MV-4-11 (cell line): ENCODE measurements around the gene GFRA4.
A peak's percentile ranks its signal among the peaks of the same experiment; 100 is the strongest.

ENCODE experiments used
- DNase-seq: peaks from one replicate; lab custom pipeline; 2025; lab: John Stamatoyannopoulos, UW

Gene GFRA4

DNA sequence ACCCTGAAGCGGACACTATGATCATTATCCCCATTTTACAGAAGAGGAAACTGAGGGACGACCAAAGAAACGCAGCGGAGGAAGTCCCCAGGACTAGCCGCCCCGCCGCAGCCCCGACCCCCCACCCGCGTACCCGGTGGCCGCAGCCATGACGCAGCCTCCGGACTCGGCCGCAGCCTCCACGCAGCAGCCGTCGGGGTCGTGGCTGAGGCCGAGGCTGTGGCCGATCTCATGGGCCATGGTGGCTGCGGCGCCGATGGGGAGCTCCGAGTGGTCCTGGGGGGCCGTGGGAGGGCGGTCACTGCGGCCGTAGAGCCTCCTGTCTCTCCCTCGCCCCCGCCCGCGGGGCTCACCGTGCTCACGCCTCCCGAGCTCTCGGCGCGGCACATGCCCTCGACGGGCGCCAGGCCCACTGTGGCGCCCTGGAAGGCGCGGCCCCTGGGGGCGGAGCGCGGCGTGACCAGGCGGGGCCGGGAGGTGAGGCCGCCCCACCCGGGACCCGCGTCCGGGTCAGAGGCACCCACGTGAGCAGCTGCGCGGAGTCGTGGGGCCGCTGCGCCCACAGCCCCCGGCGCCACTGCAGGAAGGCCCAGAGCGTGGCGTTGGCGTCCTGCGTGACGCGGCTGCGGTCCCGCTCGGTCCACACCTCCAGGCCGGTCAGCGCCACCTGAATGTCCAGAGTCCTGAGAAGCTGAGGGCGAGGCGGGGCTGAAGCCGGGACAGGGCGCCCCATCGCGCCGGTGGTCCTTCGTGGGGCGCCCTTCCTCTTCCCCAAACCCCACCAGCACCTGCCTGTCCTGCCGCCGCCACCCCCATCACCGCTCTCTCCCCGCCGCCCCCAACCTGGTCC lies 10.2 kb upstream of the GFRA4 start:
- no peak for DNase-seq

GRCh38 chr20:3672547-3673171 lies 9.5 kb upstream of the GFRA4 start:
- DNase-seq: no peak

DNA sequence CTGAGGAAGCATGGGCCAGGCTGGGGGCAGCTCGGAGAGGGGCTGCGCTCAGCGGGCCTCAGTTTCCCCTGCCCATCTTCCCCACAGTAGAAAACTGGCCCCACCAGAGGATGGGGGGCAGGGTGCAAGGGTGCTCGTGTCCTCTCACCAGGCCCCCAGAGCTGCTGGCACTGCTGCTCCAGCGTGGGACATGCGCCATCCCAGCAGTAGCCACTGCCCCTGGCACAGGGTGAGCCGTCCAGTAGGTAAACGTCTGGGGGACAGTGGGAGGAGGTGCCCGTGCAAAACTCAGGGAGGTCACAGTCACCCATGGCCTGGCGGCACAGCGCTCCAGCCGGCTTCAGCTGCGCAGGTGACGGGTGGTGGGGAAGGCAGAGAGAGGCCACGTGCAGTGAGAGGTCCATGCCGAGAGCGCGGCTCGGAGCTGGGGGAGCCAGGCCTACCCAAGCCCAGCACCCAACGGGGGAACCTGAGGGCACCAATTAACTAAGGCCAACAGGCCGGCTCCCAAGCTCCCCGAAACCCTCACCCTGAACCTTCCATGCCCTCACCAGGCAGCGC lies 8.9 kb upstream of the GFRA4 start:
- DNase-seq: no peak

GRCh38 chr20:3670945-3671344 lies 7.7 kb upstream of the GFRA4 start:
- no peak for DNase-seq

DNA sequence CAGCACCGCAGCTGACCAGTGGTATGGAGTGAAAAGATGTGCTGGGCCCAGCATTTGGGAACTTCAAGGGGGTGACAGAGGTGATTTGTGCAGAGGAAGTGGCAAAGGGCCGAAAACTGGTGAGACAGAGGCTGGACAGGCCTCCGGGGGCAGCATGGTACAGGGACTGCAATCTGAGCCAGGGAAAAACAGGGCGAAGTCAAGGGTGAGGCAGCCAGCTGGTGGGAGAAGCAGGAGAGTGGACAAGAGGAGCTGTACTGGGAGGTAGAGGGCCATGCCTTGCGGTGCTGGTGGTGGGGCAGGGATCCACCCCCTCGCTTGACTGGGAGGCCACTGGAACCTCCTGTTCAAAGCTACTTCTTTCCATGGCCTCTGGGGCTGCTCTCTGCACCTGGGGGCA lies 7.3 kb upstream of the GFRA4 start:
- peak; percentile 6 for DNase-seq

DNA sequence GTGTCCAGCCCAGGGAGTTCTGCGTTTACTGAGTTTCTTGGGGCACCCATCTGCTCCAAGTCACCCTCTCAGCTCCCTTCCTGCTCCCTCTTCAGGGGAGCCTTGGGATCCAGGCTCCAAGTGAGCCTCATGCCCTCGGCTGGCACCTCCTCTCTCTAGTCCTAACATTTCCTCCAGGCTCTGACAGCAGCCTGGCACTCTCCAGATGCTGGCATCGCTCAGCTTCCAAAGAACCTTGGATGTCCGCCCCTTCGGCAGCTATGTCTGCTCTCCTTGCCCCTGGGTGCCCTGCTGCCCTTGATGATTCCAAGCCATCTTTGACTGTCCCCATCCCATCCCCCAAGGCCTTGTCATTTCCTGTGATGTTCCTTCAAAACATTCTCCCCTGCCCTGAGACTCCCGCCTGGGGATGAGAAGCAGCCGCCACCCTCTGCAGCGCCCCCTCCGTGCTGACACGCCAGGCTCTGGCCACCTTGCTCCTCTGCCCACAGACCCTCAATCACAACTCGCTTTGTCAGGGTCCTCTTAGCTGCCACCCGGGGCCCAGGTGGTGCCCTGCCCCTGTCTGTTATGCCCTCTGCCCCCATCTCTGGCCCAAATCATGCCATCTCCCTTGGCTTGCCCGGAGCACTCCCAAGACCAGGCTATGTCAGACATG lies 6.6 kb upstream of the GFRA4 start:
- DNase-seq: no peak

GRCh38 chr20:3667434-3668037 lies 4.3 kb upstream of the GFRA4 start:
- DNase-seq: no peak

- DNase-seq: no peak
Observed at GRCh38 chr20:3663858-3664257, 659 bp upstream of the GFRA4 start.

DNA sequence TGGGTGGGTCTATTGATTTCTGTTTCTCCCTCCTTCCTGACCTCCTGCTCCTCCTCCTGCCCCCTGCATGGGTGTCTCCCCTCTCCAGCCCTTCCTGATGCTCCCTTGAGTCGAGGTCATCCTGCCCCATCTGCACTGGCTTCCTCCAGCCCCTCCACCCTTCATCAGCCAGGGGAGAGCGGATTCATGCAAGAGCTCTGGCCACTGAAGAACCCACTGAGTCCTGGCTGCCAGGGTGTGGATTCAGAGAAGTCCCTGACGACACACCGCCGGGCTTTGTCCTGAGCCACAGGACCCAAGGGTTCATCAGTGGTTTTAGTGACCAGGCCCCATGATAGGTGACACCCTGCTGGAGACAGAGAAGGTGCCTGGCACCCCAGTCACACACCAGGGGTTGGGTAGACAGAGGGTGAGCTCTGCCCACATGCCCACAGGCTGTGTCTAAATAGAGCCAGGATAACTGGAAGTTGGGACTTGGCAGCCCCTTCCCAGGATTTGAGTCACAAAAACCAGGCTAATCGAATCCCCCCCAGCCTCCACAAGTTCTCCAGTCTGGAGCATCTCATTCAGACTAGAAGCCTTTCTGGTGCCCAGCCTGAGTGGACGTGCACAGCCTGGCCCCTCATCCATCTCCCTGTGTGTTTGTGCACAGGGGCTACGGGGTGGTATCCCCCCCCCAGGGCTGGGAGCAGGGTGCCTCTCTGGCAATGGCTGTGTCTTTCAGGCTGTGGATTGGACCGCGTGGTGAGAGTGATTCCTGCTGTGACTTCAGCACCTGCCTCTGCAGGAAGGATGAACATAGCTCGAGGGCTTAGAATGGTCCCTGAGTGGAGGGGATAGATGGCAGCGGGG lies 1.2 kb downstream of the GFRA4 start:
- no peak for DNase-seq

- DNase-seq: no peak
Observed at GRCh38 chr20:3661060-3661813, 2.0 kb downstream of the GFRA4 start.

- DNase-seq: no peak
Observed at GRCh38 chr20:3660262-3661059, 2.7 kb downstream of the GFRA4 start.

DNA sequence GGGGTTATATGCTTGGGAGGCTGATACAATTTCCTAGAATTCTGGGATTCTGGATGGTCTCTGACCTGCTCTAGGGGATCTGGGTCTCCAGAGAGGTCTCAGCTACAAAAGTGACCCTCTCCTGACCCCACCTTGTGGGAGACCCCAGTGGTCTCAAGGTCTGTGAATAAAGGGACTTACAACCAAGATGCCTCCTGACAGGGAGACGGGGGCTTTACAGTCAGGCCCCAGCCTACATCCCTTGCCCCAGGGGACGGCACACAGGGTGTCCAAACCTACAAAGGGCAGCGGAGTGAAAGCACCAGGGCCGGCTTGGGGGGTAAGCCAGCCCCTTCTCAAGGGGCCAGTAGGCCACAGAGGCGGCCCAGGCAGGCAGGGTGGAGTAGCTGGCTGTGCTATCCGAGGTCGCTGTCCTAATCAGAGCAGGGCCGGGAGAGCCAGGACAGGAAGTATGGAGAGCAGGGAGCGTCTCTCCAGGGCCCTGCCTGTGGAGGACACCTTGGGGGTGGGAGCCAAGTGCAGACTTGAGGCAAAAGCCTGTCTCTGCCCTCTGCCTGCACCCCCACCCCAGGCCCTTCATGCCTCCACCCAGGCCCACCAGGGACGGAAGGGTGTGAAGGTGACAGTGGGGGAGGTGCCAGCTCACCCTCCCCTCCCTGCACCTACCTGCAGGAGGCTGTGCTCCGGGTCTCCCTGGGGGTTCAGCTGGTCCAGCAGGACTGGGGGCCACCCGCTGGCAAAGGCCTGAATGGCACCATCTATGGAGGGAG lies 3.5 kb downstream of the GFRA4 start:
- DNase-seq: no peak

DNA sequence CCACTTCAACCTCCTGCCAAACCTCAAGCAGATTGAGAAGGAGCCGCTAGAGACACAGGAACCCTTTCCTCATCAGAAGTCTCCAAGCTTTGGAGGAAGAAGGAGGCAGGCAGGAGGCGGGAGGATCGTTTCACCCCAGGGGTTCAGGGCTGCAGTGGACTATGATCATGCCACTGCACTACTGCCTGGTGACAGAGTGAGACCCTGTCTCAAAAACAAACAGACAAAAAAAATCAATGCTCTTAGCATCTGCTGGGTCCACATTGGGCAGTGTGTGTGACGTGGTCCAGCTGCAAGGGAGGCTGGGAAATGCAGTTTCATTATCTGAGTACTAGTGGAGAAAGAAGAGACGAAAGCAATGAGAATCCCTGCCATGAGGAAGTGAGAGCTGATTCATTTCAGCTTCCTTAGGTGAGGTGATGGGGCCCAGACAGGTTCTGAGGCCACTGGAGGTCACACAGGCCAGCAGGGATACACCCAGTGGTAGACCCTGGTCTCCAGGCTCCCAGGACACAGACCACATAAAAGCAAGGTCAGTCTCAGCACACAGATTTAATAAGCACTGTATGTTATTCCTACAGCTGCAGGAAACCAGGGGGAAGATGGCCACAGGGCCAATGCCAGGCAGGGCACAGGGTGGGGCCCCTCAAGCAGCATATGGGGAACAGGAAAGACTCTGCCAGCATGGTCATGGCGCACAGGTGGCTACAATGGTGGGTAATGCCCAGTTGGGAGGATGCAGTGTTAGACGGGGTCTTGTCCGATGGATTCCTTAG lies 4.3 kb downstream of the GFRA4 start:
- DNase-seq: peak; percentile 80

GRCh38 chr20:3658019-3658715 lies 5.0 kb downstream of the GFRA4 start:
- DNase-seq: no peak

DNA sequence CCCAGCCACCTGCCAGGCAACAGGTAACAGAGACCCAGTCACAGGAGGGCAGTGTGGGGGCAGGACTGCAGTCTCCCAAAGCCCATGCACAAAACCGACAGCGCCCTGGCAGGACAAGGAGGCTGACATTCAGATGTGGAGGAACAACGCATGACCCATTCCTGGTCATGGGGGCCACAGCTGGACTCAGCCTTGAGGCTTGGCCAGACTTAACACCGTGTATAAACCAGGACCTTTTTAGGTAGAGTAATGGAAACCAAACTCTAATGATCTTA lies 8.1 kb downstream of the GFRA4 start:
- no peak for DNase-seq

DNA sequence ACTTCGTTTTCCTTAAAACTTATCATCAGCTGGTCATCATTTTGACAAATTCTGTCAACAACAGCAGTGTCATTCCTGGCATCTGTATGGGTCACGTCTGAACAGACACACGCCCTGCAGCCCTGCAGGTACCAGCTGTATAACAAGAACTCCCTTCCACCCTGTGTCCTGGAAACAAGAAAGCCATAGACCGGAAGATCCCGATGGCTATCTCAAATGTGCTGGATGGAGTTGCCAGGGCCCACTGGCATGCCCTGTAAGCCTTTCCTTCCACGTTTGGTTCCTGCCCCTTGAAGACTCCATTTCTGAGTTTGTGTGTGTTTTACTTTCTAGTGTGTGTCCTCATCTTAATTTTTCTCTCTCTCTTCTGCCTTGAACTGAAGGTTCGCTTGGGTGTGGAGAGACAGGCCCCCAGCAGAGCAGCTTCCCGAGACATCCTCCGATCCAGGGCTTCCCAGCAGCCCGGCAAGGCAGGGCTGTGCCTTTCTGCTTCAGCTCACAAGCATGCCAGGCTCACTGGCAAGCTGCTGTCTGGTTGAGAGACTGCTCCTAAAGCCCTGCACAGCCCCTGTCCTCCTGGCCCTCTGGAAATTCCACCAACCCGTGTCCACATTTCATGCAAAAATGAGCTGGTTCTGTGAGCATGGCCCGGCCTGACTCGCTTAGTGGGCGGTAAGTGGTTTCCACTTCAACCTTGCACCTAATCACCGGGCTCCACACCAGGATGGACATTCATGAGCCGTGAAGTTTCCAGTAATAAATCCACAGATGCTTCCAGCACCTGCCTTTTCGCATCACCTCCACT lies 8.7 kb downstream of the GFRA4 start:
- no peak for DNase-seq

DNA sequence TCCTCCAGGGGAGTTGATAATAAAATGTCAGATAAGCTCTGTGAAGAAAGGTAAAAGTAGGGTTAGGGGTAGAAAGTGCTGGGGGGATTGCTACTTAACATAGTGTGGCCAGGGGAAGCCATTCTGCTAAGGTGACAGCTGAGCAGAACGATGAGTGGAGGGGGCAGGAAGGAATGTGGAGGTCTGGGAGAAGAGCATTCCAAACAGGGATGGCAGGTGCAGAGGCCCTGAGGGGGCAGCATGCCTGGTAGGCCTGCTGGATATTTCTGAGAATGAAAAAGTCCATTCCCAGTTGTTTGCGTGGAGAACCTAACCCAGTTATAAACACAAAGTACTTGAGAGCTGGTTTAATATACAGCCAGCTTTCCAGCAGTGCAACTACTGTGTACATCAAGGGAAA lies 9.3 kb downstream of the GFRA4 start:
- no peak for DNase-seq
